ENCODE measurements around the gene PVR. TPM values are rescaled to one million over a fixed set of nuclear protein-coding genes. Genes with fewer than 3 reads are reported as not detected.

The PVR gene
- polyA plus RNA-seq, 1 of the 3 experiments (the other 2 are of a cell fraction): 90.8 TPM

DNA sequence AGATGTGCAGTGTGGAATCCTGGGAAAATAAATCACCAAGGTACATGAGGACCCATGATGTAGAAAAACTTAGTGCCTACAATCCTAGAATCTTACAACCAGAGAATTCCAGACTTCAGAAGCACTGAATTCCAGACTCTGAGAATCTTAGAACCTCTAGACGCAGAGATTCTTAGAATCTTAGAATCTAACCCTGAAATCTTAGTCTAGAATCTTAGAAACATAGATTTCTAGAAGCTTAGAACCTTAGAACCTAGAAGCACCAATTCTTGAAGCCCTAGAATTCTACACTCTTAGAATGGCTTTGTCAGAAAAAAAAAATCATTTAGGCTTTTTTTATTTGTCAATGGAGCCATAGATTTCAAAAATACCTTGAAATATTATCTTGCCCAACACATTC is 61.3 kb downstream of the PVR start:
- H3K27me3 ChIP-seq (ENCODE audit: insufficient read depth): no peaks in the 10 kb centered on the region
- no peak overlapping the region for H2AFZ ChIP-seq (ENCODE audit: low read depth)
- ChIA-PET CTCF (interaction anchor here (0.6 to 1.7 kb wide), 5 partner anchors 15 to 281 kb away, joined by 3 to 8 read pairs (median 3); no protein-coding TSS in a partner anchor), POLR2A (no interaction called here)
- peaks cover 6% of the 10 kb centered on the region for H3F3A ChIP-seq (replicated peaks; ENCODE audit: insufficient read depth)
- H3K4me2 ChIP-seq: no peak overlapping the region
- 64% methylated on average over 1 of the region's 1 CpG for WGBS (ENCODE audit: low lambda C conversion rate)
- H3K27ac ChIP-seq (ENCODE audit: low read depth in 2 of 2, low read length in 1 of 2): no peak overlapping the region
- H3K4me3 ChIP-seq (ENCODE audit: low read depth in 2 of 2, low read length in 1 of 2): no peak overlapping the region
- no peak for DNase-seq
- H3K9me3 ChIP-seq: no peaks in the 10 kb centered on the region
- H3K9me2 ChIP-seq: no peaks in the 10 kb centered on the region
- TF ChIP-seq GATA2 (CRISPR knock-in tag; IDR thresholded peaks at IDR 0.05): no peak
- no peak for TF ChIP-seq FOXM1 (IDR thresholded peaks at IDR 0.05; ENCODE audit: low read depth)
- TF ChIP-seq, protein P1, sequence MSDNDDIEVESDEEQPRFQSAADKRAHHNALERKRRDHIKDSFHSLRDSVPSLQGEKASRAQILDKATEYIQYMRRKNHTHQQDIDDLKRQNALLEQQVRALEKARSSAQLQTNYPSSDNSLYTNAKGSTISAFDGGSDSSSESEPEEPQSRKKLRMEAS (IDR thresholded peaks at IDR 0.05; ENCODE audit: low read depth): no peak
- TF ChIP-seq PBX3 (IDR thresholded peaks at IDR 0.05): no peak
- TF ChIP-seq CHD2 (IDR thresholded peaks at IDR 0.05; ENCODE audit: low read length, partially characterized antibody): no peak
- TF ChIP-seq RXRA (IDR thresholded peaks at IDR 0.05; ENCODE audit: borderline replicate concordance, low read depth): no peak
- no peak for TF ChIP-seq RCOR1 (IDR thresholded peaks at IDR 0.05; ENCODE audit: low read length)
- no peak for TF ChIP-seq POLR2AphosphoS5 (IDR thresholded peaks at IDR 0.05; ENCODE audit: low read depth, low read length)
- no peak for TF ChIP-seq SMC3 (IDR thresholded peaks at IDR 0.05; ENCODE audit: low read depth, low read length)
- no peak for TF ChIP-seq JUND (IDR thresholded peaks at IDR 0.05)
- no peak for TF ChIP-seq MXI1 (IDR thresholded peaks at IDR 0.05; ENCODE audit: low read depth, low read length)
- TF ChIP-seq TCF12 (IDR thresholded peaks at IDR 0.05): no peak
- no peak for TF ChIP-seq USF2 (IDR thresholded peaks at IDR 0.05; ENCODE audit: borderline replicate concordance, low read depth, low read length)
- TF ChIP-seq, protein P2, sequence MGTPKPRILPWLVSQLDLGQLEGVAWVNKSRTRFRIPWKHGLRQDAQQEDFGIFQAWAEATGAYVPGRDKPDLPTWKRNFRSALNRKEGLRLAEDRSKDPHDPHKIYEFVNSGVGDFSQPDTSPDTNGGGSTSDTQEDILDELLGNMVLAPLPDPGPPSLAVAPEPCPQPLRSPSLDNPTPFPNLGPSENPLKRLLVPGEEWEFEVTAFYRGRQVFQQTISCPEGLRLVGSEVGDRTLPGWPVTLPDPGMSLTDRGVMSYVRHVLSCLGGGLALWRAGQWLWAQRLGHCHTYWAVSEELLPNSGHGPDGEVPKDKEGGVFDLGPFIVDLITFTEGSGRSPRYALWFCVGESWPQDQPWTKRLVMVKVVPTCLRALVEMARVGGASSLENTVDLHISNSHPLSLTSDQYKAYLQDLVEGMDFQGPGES (IDR thresholded peaks at IDR 0.05; ENCODE audit: low read depth, low read length): no peak
- no peak for TF ChIP-seq GABPA (IDR thresholded peaks at IDR 0.05; ENCODE audit: low read depth)
- TF ChIP-seq NRF1 (IDR thresholded peaks at IDR 0.05; ENCODE audit: low read depth, low read length): no peak
- TF ChIP-seq, protein P3, sequence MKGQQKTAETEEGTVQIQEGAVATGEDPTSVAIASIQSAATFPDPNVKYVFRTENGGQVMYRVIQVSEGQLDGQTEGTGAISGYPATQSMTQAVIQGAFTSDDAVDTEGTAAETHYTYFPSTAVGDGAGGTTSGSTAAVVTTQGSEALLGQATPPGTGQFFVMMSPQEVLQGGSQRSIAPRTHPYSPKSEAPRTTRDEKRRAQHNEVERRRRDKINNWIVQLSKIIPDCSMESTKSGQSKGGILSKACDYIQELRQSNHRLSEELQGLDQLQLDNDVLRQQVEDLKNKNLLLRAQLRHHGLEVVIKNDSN (IDR thresholded peaks at IDR 0.05; ENCODE audit: borderline replicate concordance, low read depth): no peak
- TF ChIP-seq YY1 (IDR thresholded peaks at IDR 0.05; ENCODE audit: low read depth): no peak
- TF ChIP-seq, protein P4, sequence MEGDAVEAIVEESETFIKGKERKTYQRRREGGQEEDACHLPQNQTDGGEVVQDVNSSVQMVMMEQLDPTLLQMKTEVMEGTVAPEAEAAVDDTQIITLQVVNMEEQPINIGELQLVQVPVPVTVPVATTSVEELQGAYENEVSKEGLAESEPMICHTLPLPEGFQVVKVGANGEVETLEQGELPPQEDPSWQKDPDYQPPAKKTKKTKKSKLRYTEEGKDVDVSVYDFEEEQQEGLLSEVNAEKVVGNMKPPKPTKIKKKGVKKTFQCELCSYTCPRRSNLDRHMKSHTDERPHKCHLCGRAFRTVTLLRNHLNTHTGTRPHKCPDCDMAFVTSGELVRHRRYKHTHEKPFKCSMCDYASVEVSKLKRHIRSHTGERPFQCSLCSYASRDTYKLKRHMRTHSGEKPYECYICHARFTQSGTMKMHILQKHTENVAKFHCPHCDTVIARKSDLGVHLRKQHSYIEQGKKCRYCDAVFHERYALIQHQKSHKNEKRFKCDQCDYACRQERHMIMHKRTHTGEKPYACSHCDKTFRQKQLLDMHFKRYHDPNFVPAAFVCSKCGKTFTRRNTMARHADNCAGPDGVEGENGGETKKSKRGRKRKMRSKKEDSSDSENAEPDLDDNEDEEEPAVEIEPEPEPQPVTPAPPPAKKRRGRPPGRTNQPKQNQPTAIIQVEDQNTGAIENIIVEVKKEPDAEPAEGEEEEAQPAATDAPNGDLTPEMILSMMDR (IDR thresholded peaks at IDR 0.05): no peak
- TF ChIP-seq RFX5 (IDR thresholded peaks at IDR 0.05; ENCODE audit: low read length): no peak
- H4K20me1 ChIP-seq (ENCODE audit: insufficient read depth): no peaks in the 10 kb centered on the region
- H3K36me3 ChIP-seq (replicated peaks in 1 of 2; ENCODE audit: control insufficient read depth in 1 of 2, insufficient read depth in 2 of 2, low read length in 1 of 2): no peaks in the 10 kb centered on the region
- no peaks in the 10 kb centered on the region for H3K79me2 ChIP-seq (ENCODE audit: insufficient read depth)
- H3K9ac ChIP-seq: no peak overlapping the region
- H3K4me1 ChIP-seq (ENCODE audit: control insufficient read depth in 1 of 2, insufficient read depth in 2 of 2, low read depth in 1 of 2, low read length in 1 of 2): no peaks in the 10 kb centered on the region

All from SK-N-SH (cell line).